Muscle layer of colon (tissue), 2 donors: ENCODE results near the gene PBLD.
"Not testable (repeated sequence)": the region's sequence is repeated elsewhere in the genome, so short reads cannot be mapped to it uniquely, and the experiment has no call there.

Experiments used
- H3K27ac ChIP-seq: one replicate; pipeline ENCODE4 v1.7.0; 2013; ENCODE audit warnings: low read depth, mild to moderate bottlenecking, low read length, moderate library complexity
- H3K27me3 ChIP-seq, 2 donors: one replicate each; pipeline ENCODE4 v1.7.0; 2013; ENCODE audit warnings: low read length in 2 of 2, mild to moderate bottlenecking in 2 of 2; ENCODE audit not compliant: insufficient read depth in 2 of 2, control insufficient read depth in 1 of 2
- H3K36me3 ChIP-seq: one replicate; pipeline ENCODE4 v1.7.0; 2013; ENCODE audit warnings: mild to moderate bottlenecking, low read length; ENCODE audit not compliant: insufficient read depth
- H3K4me1 ChIP-seq: one replicate; pipeline ENCODE4 v1.7.0; 2013; ENCODE audit warnings: mild to moderate bottlenecking, low read length; ENCODE audit not compliant: insufficient read depth
- H3K4me3 ChIP-seq, 2 donors: one replicate each; pipeline ENCODE4 v1.7.0; 2013; ENCODE audit warnings: low read length in 2 of 2, low read depth in 1 of 2, mild to moderate bottlenecking in 1 of 2, moderate library complexity in 1 of 2
- H3K9ac ChIP-seq: one replicate; pipeline ENCODE4 v1.7.0; 2013; ENCODE audit warnings: low read length
- H3K9me3 ChIP-seq: one replicate; pipeline ENCODE4 v1.7.0; 2013; ENCODE audit warnings: mild to moderate bottlenecking, low read length
- donor health status: abdominal sarcoma.
- donor health status: Adenocarcinoma of cecum.

PBLD gene

GRCh38 chr10:68301301-68301700 is 31.4 kb downstream of the PBLD start:
- Histone ChIP-seq H3K27ac (no peak overlapping the region), H3K9ac (no peak overlapping the region)

GRCh38 chr10:68296843-68297663 is 35.7 kb downstream of the PBLD start:
- no peak overlapping the region for H3K27ac ChIP-seq

More at GRCh38 chr10:68301301-68301700, 31.4 kb downstream of the PBLD start:
- Histone ChIP-seq H3K36me3 (no peaks in the 10 kb centered on the region), H3K4me1 (peaks cover 11% of the 10 kb centered on the region), H3K9me3 (no peaks in the 10 kb centered on the region), H3K27me3 (no peaks in the 10 kb centered on the region), H3K4me3 (no peak overlapping the region)

GRCh38 chr10:68290736-68291135 is 42.0 kb downstream of the PBLD start:
- no peak overlapping the region for H3K27ac ChIP-seq
- no peaks in the 10 kb centered on the region for H3K27me3 ChIP-seq
- H3K9me3 ChIP-seq, result no peaks in the 10 kb centered on the region
- H3K9ac ChIP-seq, result no peak overlapping the region
- no peaks in the 10 kb centered on the region for H3K4me1 ChIP-seq
- H3K4me3 ChIP-seq, result no peak overlapping the region
- H3K36me3 ChIP-seq, result no peaks in the 10 kb centered on the region

More at GRCh38 chr10:68296843-68297663, 35.7 kb downstream of the PBLD start:
- H3K4me1 ChIP-seq, result peaks cover 11% of the 10 kb centered on the region
- H3K27me3 ChIP-seq, result no peaks in the 10 kb centered on the region
- H3K9me3 ChIP-seq, result no peaks in the 10 kb centered on the region
- no peaks in the 10 kb centered on the region for H3K36me3 ChIP-seq
- H3K9ac ChIP-seq, result no peak overlapping the region
- no peak overlapping the region for H3K4me3 ChIP-seq

- Histone ChIP-seq H3K4me3 (no peak overlapping the region), H3K36me3 (no peaks in the 10 kb centered on the region), H3K9me3 (no peaks in the 10 kb centered on the region), H3K9ac (no peak overlapping the region), H3K27ac (no peak overlapping the region), H3K4me1 (no peaks in the 10 kb centered on the region), H3K27me3 (no peaks in the 10 kb centered on the region)
Observed at GRCh38 chr10:68288717-68289116, 44.0 kb downstream of the PBLD start.

- H3K36me3 ChIP-seq, result no peaks in the 10 kb centered on the region
- H3K4me1 ChIP-seq, result no peaks in the 10 kb centered on the region
- H3K9ac ChIP-seq, result no peak overlapping the region
- H3K27me3 ChIP-seq, result no peaks in the 10 kb centered on the region
- H3K9me3 ChIP-seq, result no peaks in the 10 kb centered on the region
- H3K4me3 ChIP-seq, result no peak overlapping the region
- H3K27ac ChIP-seq, result no peak overlapping the region
Observed at GRCh38 chr10:68284062-68285001, 48.4 kb downstream of the PBLD start.

GRCh38 chr10:68280758-68281157 is 52.0 kb downstream of the PBLD start:
- H3K9me3 ChIP-seq, result no peaks in the 10 kb centered on the region
- no peaks in the 10 kb centered on the region for H3K4me1 ChIP-seq
- no peak overlapping the region for H3K9ac ChIP-seq

GRCh38 chr10:68278906-68279753 is 53.6 kb downstream of the PBLD start:
- H3K27me3 ChIP-seq, H3K9me3 ChIP-seq, H3K27ac ChIP-seq, H3K9ac ChIP-seq, H3K36me3 ChIP-seq, H3K4me1 ChIP-seq, H3K4me3 ChIP-seq: not testable (repeated sequence)

More at GRCh38 chr10:68280758-68281157, 52.0 kb downstream of the PBLD start:
- Histone ChIP-seq H3K36me3 (no peaks in the 10 kb centered on the region), H3K4me3 (no peak overlapping the region), H3K27ac (no peak overlapping the region), H3K27me3 (no peaks in the 10 kb centered on the region)

- not testable (repeated sequence) for H3K9me3 ChIP-seq, H3K4me3 ChIP-seq, H3K4me1 ChIP-seq, H3K9ac ChIP-seq, H3K36me3 ChIP-seq, H3K27ac ChIP-seq, H3K27me3 ChIP-seq
Observed at GRCh38 chr10:68277814-68278213, 54.9 kb downstream of the PBLD start.

- no peak overlapping the region for H3K9ac ChIP-seq
- no peaks in the 10 kb centered on the region for H3K9me3 ChIP-seq
- no peaks in the 10 kb centered on the region for H3K27me3 ChIP-seq
- H3K36me3 ChIP-seq, result no peaks in the 10 kb centered on the region
- no peak overlapping the region for H3K27ac ChIP-seq
- H3K4me3 ChIP-seq, result no peak overlapping the region
- H3K4me1 ChIP-seq, result no peaks in the 10 kb centered on the region
Observed at GRCh38 chr10:68276224-68276623, 56.5 kb downstream of the PBLD start.

- Histone ChIP-seq H3K36me3 (no peaks in the 10 kb centered on the region), H3K9ac (no peak overlapping the region), H3K4me3 (no peak overlapping the region), H3K27ac (no peak overlapping the region), H3K27me3 (no peaks in the 10 kb centered on the region), H3K4me1 (no peaks in the 10 kb centered on the region), H3K9me3 (no peaks in the 10 kb centered on the region)
Observed at GRCh38 chr10:68275600-68276126, 57.1 kb downstream of the PBLD start.

- Histone ChIP-seq H3K9ac (no peak overlapping the region), H3K4me3 (no peak overlapping the region), H3K27me3 (no peaks in the 10 kb centered on the region), H3K4me1 (no peaks in the 10 kb centered on the region), H3K27ac (no peak overlapping the region), H3K36me3 (no peaks in the 10 kb centered on the region), H3K9me3 (no peaks in the 10 kb centered on the region)
Observed at GRCh38 chr10:68272833-68273232, 59.9 kb downstream of the PBLD start.
